ENCODE results near the gene UNC45B. TPM values are rescaled to one million over a fixed set of nuclear protein-coding genes. Genes with fewer than 3 reads are reported as not detected.

UNC45B gene
- total RNA-seq, 1 experiment from 2014 or later: 0.22 TPM

DNA sequence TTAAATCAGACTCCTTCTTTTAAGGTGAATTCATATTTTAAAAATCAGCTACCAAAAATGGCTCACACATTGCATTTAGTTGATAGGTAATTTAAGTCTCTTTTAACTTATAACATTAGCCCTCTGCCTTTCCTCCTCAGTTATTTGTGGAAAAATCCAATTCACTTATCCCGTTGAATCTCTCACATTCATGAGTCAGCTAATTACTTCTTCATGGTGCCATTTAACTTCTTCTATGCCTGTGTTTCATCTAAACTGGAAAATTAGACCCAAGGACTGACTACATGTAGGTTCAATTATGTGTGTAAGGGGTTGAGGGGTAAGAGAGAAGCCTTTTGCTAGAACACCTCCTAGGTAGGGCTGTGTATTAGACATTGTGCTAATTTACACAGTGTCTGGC is 76.8 kb downstream of the UNC45B start:
- H3K4ac ChIP-seq (ENCODE audit: low read depth, low read length): no peak overlapping the region
- Mint-ChIP-seq H3K9me3 (peaks cover 4 to 9% of the 10 kb centered on the region in 2 experiments; a peak in 3 of 5 replicates), H3K36me3 (ENCODE audit: insufficient read depth in 1 of 3, low read depth in 3 of 3) (no peaks in the 10 kb centered on the region; a peak in 1 of 7 replicates), H3K4me3 (no peak overlapping the region), H3K4me1 (no peaks in the 10 kb centered on the region), H3K27ac (no peak overlapping the region), H3K27me3 (ENCODE audit: low read depth) (peaks cover 3% of the 10 kb centered on the region; the same call in 1 of the 2 replicates)
- H3K23me2 ChIP-seq (ENCODE audit: insufficient read length, low read depth, low read length, poor library complexity, severe bottlenecking): no peaks in the 10 kb centered on the region
- no peaks in the 10 kb centered on the region for H3K4me1 ChIP-seq (ENCODE audit: insufficient read depth, low read length)
- H4K8ac ChIP-seq (replicated peaks; ENCODE audit: insufficient read length, low read depth, low read length): no peak overlapping the region
- H3K9me3 ChIP-seq (ENCODE audit: control insufficient read depth, low read depth, low read length): no peaks in the 10 kb centered on the region
- no peak overlapping the region for H3T11ph ChIP-seq (ENCODE audit: low read length)
- DNase-seq: no peak
- no peak overlapping the region for H3K14ac ChIP-seq (ENCODE audit: insufficient read depth, low read length)
- no peak overlapping the region for H3K56ac ChIP-seq (ENCODE audit: insufficient read length, low read depth, low read length)
- no peak overlapping the region for H2AK5ac ChIP-seq (ENCODE audit: insufficient read length, low read length)
- no peak overlapping the region for H3K23ac ChIP-seq (ENCODE audit: insufficient read length, low read depth, low read length)
- no peak overlapping the region for H2AFZ ChIP-seq (ENCODE audit: low read length)
- no peak overlapping the region for H3K27ac ChIP-seq (ENCODE audit: insufficient read length, low read depth, low read length)
- H4K91ac ChIP-seq (ENCODE audit: insufficient read length, low read depth, low read length): no peak overlapping the region
- H4K20me1 ChIP-seq (ENCODE audit: control insufficient read depth, insufficient read depth, insufficient read length): no peaks in the 10 kb centered on the region
- TF ChIP-seq, protein P1, sequence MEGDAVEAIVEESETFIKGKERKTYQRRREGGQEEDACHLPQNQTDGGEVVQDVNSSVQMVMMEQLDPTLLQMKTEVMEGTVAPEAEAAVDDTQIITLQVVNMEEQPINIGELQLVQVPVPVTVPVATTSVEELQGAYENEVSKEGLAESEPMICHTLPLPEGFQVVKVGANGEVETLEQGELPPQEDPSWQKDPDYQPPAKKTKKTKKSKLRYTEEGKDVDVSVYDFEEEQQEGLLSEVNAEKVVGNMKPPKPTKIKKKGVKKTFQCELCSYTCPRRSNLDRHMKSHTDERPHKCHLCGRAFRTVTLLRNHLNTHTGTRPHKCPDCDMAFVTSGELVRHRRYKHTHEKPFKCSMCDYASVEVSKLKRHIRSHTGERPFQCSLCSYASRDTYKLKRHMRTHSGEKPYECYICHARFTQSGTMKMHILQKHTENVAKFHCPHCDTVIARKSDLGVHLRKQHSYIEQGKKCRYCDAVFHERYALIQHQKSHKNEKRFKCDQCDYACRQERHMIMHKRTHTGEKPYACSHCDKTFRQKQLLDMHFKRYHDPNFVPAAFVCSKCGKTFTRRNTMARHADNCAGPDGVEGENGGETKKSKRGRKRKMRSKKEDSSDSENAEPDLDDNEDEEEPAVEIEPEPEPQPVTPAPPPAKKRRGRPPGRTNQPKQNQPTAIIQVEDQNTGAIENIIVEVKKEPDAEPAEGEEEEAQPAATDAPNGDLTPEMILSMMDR (conservative IDR thresholded peaks at IDR 0.05): no peak
- no peak overlapping the region for H2BK5ac ChIP-seq (ENCODE audit: insufficient read length, low read length)
- no peaks in the 10 kb centered on the region for H3K27me3 ChIP-seq (ENCODE audit: insufficient read depth, low read length)
- H2BK12ac ChIP-seq (ENCODE audit: insufficient read length, low read depth, low read length): no peak overlapping the region
- no peak overlapping the region for H3K4me2 ChIP-seq (ENCODE audit: insufficient read depth, insufficient read length, low read length)
- no peak overlapping the region for H2BK15ac ChIP-seq (ENCODE audit: low read depth, low read length)
- H2BK20ac ChIP-seq (ENCODE audit: low read depth, low read length, poor library complexity, severe bottlenecking): no peak overlapping the region
- H3K9ac ChIP-seq (ENCODE audit: extremely low read depth, insufficient read length, low read length): no peak overlapping the region
- no CpG with 5 or more reads among the region's 1 CpG for WGBS (ENCODE audit: extremely low coverage, insufficient read length, low lambda C conversion rate)
- no peaks in the 10 kb centered on the region for H3K79me2 ChIP-seq (ENCODE audit: insufficient read depth, low read length)
- no peaks in the 10 kb centered on the region for H3K79me1 ChIP-seq (ENCODE audit: insufficient read depth, low read depth, low read length, poor library complexity, severe bottlenecking)
- no peak overlapping the region for H4K5ac ChIP-seq (ENCODE audit: insufficient read length, low read depth, low read length)
- no peak overlapping the region for H3K18ac ChIP-seq (ENCODE audit: insufficient read length, low read depth, low read length)
- H2BK120ac ChIP-seq (ENCODE audit: low read depth, low read length, poor library complexity, severe bottlenecking): no peak overlapping the region

All from H9 (cell line).